AG10803 (cell line): Measurements from ENCODE around the gene TRIM52.
A peak's percentile ranks its signal among the peaks of the same experiment; 100 is the strongest.
"Not testable (repeated sequence)": the region's sequence is repeated elsewhere in the genome, so short reads cannot be mapped to it uniquely, and the experiment has no call there.

Experiments
- DNase-seq: peaks from one replicate; pipeline ENCODE4 v3.0.0; 2010; ENCODE audit warnings: low read depth
- H3K4me3 ChIP-seq: 2 replicates; pipeline ENCODE4 v1.5.1; 2011; ENCODE audit warnings: mild to moderate bottlenecking, low read length, control low read depth
- CTCF ChIP-seq: conservative IDR thresholded peaks from 2 replicates; pipeline ENCODE4 v1.5.1; 2011; ENCODE audit warnings: mild to moderate bottlenecking, low read length, control low read depth, inconsistent platforms

Gene TRIM52

GRCh38 chr5:181260720-181261319 lies at the start of gene TRIM52:
Gene TRIM52 (minus strand): TSS chr5:181261143. CDS start chr5:181260813, 330 bp downstream.
- peak within 1 kb of the TSS; percentile 99 for H3K4me3 ChIP-seq
- no peak for TF ChIP-seq CTCF

GRCh38 chr5:181287331-181287730 lies 26.4 kb upstream of the TRIM52 start:
- not testable (repeated sequence) for H3K4me3 ChIP-seq, DNase-seq

More at GRCh38 chr5:181260720-181261319, at the start of gene TRIM52:
- peak; percentile 89 for DNase-seq

GRCh38 chr5:181285962-181286705 lies 25.2 kb upstream of the TRIM52 start:
- not testable (repeated sequence) for DNase-seq, H3K4me3 ChIP-seq

GRCh38 chr5:181283841-181284755 lies 23.2 kb upstream of the TRIM52 start:
- not testable (repeated sequence) for DNase-seq, H3K4me3 ChIP-seq

GRCh38 chr5:181283347-181283746 lies 22.4 kb upstream of the TRIM52 start:
- no peak overlapping the region for H3K4me3 ChIP-seq
- TF ChIP-seq CTCF: no peak
- no peak for DNase-seq

- no peak for DNase-seq
- H3K4me3 ChIP-seq: no peak overlapping the region
- TF ChIP-seq CTCF: no peak
These were observed 21.9 kb upstream of the TRIM52 start for GRCh38 chr5:181282874-181283273.

GRCh38 chr5:181282415-181282814 lies 21.5 kb upstream of the TRIM52 start:
- DNase-seq, H3K4me3 ChIP-seq: not testable (repeated sequence)

- DNase-seq: no peak
- TF ChIP-seq CTCF: no peak
- H3K4me3 ChIP-seq: no peak overlapping the region
These were observed 21.0 kb upstream of the TRIM52 start for GRCh38 chr5:181281984-181282316.
